GM18907 (cell line): Measurements from ENCODE around the gene PDE3B.
"Not testable (repeated sequence)": the region's sequence is repeated elsewhere in the genome, so short reads cannot be mapped to it uniquely, and the experiment has no call there.

Experiments used
- ATAC-seq: cut with Tn5 transposase; IDR thresholded peaks from one replicate; pipeline ENCODE4 v1.9.1; 2021; ENCODE audit warnings: mild to moderate bottlenecking, moderate library complexity; ENCODE audit not compliant: unreplicated experiment

Gene PDE3B

GRCh38 chr11:14638561-14638960 lies 5.0 kb upstream of the PDE3B start:
- no peak for ATAC-seq

GRCh38 chr11:14641801-14642200 lies 1.8 kb upstream of the PDE3B start:
- ATAC-seq, result no peak

GRCh38 chr11:14642453-14642852 lies 1.2 kb upstream of the PDE3B start:
- ATAC-seq, result no peak

GRCh38 chr11:14642873-14643696 lies 519 bp upstream of the PDE3B start:
- ATAC-seq, result no peak

GRCh38 chr11:14644226-14645014 lies 816 bp downstream of the PDE3B start:
- peak; percentile 52 for ATAC-seq

GRCh38 chr11:14645015-14645912 lies 1.7 kb downstream of the PDE3B start:
- no peak for ATAC-seq

GRCh38 chr11:14645985-14646900 lies 2.6 kb downstream of the PDE3B start:
- no peak for ATAC-seq

GRCh38 chr11:14650064-14650463 lies 6.5 kb downstream of the PDE3B start:
- no peak for ATAC-seq

- no peak for ATAC-seq
Observed at GRCh38 chr11:14653090-14653489, 9.5 kb downstream of the PDE3B start.

- ATAC-seq, result no peak
Observed at GRCh38 chr11:14655435-14655834, 11.8 kb downstream of the PDE3B start.

- ATAC-seq, result no peak
Observed at GRCh38 chr11:14656536-14657457, 13.2 kb downstream of the PDE3B start.

- no peak for ATAC-seq
Observed at GRCh38 chr11:14657841-14658240, 14.2 kb downstream of the PDE3B start.

- not testable (repeated sequence) for ATAC-seq
Observed at GRCh38 chr11:14664926-14665325, 21.3 kb downstream of the PDE3B start.

GRCh38 chr11:14667329-14667728 lies 23.7 kb downstream of the PDE3B start:
- ATAC-seq, result not testable (repeated sequence)

GRCh38 chr11:14668731-14669301 lies 25.2 kb downstream of the PDE3B start:
- no peak for ATAC-seq

- no peak for ATAC-seq
Observed at GRCh38 chr11:14669499-14669898, 25.9 kb downstream of the PDE3B start.

GRCh38 chr11:14669958-14670357 lies 26.4 kb downstream of the PDE3B start:
- ATAC-seq, result no peak

GRCh38 chr11:14672635-14673034 lies 29.0 kb downstream of the PDE3B start:
- ATAC-seq, result no peak

GRCh38 chr11:14673421-14673820 lies 29.8 kb downstream of the PDE3B start:
- no peak for ATAC-seq
